Endothelial cell of umbilical vein (primary cell): ENCODE results near the gene TEKT1.

Experiments used
- CTCF ChIP-seq, 2 donors: IDR thresholded peaks; 1 replicate in 1 of 2; 2 replicates in 1 of 2; pipeline ENCODE4 v1.5.1; 2011; ENCODE audit warnings: low read length in 2 of 2, mild to moderate bottlenecking in 2 of 2, moderate library complexity in 2 of 2, control low read depth in 1 of 2, inconsistent platforms in 1 of 2, low read depth in 1 of 2; ENCODE audit not compliant: insufficient read depth in 1 of 2; ENCODE audit errors: extremely low read depth in 1 of 2
- EZH2 ChIP-seq: IDR thresholded peaks from 2 replicates; pipeline ENCODE4 v1.6.1; 2012; ENCODE audit warnings: borderline replicate concordance, low read depth, mild to moderate bottlenecking, moderate library complexity, low read length, inconsistent platforms; ENCODE audit not compliant: severe bottlenecking
- FOS ChIP-seq: IDR thresholded peaks from 2 replicates; pipeline ENCODE4 v1.6.1; 2011; ENCODE audit warnings: mild to moderate bottlenecking, low read length, moderate library complexity, borderline replicate concordance; ENCODE audit not compliant: insufficient read depth
- GATA2 ChIP-seq: IDR thresholded peaks from 2 replicates; pipeline ENCODE4 v1.7.0; 2011; ENCODE audit warnings: low read depth, mild to moderate bottlenecking, moderate library complexity, mixed read lengths, low read length; ENCODE audit not compliant: insufficient read length, insufficient read depth
- POLR2A ChIP-seq: IDR thresholded peaks from 2 replicates; pipeline ENCODE4 v1.6.1; 2012; ENCODE audit warnings: low read depth, mild to moderate bottlenecking, control low read depth, low read length
- TF ChIP-seq, protein P1 (sequence below): IDR thresholded peaks from 2 replicates; pipeline ENCODE4 v1.6.1; 2011; ENCODE audit not compliant: insufficient read depth, insufficient read length

GRCh38 chr17:6782244-6782643, 49.3 kb downstream of the TEKT1 start:
- TF ChIP-seq POLR2A: no peak
- no peak for TF ChIP-seq EZH2
- TF ChIP-seq FOS: no peak
- TF ChIP-seq, protein P1, sequence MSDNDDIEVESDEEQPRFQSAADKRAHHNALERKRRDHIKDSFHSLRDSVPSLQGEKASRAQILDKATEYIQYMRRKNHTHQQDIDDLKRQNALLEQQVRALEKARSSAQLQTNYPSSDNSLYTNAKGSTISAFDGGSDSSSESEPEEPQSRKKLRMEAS: no peak
- TF ChIP-seq CTCF (IDR thresholded peaks at IDR 0.05; ENCODE audit: extremely low read depth in 1 of 2, insufficient read depth in 1 of 2, low read depth in 1 of 2, low read length in 2 of 2): no peak
- no peak for TF ChIP-seq GATA2
